Stimulated activated CD4-positive, alpha-beta T cell treated with anti-CD3 and anti-CD28 coated beads, TNF-alpha, amount 100 ng/mL, for 48 hours (primary cell): ENCODE results near the gene CSMD2.
"Not testable (repeated sequence)": the region's sequence is repeated elsewhere in the genome, so short reads cannot be mapped to it uniquely, and the experiment has no call there.

ENCODE experiments used
- DNase-seq, 3 donors: peaks; one replicate each; pipeline ENCODE4 v3.0.0-alpha.2; 2020; ENCODE audit warnings: low read depth in 3 of 3

The CSMD2 gene

DNA sequence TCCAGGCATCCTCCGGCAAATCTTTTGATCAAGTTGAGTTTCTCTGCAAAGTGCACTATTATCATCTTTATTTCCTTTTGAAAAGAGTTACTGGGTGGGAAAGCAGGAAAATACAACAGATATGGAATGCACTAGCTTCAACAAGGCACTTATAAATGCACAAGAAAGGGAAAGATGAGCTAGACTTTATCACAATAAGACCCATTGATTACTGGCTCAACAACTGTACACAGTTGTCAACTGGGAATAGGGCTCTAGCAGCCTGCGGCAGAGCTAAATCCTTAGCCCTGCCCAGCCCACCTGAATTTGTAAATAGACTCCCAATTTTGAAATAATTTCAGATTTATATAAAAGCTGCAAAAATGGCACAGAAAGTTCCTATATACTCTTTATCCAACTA, 111.4 kb downstream of the CSMD2 start:
- DNase-seq: no peak

DNA sequence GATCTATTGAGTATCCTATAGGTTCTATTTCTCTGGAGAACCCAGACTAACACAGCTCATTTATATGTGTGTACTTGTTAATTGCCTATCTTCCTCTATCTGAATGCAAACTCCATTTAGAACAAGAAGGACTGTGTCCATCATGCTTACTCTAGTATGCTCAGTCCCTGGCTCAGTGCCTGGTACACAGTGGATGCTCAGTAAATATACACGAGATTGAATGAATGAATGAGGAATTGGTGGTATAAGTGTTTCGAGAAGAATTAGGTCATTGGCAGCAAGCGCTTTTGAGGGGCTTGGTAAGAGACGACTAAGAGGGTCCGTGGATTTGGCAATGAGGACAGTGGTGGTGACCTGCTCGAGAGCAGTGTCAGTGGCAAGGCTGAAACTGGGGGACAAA, 112.5 kb downstream of the CSMD2 start:
- DNase-seq: no peak

DNA sequence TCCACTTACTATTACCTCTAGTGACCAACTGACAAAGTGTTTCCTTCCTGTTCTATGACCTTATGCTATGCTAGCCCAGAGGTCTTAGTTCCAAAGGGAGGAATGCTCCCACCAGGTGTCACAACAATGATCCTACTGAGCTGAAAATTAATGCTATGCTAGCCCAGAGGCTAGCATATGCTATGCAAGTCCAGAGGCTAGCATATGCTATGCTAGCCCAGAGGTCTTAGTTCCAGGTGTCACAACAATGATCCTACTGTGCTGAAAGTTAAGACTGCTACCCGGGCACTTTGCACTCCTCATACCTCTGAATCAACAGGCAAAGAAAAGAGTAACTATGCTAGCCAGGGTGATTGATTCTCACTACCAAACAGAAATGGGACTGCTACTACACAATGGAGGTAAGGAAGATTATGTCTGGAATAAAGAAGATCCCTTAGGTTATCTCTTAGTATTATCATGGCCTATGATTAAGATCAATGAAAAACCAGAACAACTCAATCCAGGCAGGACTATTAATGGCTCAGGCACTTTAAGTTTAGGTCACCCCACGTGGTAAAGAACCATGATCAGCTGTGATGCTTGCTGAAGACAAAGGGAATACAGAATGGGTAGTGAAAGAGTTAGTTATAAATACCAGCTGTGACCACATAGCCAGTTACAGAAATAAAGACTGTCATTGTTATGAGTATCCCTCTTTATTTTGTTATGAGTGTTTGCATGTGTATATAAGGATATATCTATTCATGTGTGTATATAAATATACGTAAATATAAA, 114.1 kb downstream of the CSMD2 start:
- no peak for DNase-seq

DNA sequence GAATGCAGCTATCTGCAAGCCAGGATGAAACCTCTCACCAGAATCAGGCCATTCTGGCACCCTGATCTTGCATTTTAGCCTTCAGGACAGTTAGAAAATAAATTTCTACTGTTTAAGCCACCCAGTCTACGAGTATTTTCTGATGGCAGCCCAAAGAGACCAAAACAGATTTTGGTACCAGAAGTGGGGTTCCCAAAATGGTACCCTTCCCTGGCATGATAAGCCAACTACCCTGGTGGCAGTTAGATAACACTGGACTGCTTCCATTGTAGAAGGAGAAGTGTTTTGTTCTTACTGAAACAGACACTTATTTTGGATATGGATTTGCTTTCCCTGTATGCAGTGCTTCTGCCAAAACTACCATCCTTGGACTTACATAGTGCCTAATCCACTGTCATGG, 115.0 kb downstream of the CSMD2 start:
- DNase-seq: no peak

DNA sequence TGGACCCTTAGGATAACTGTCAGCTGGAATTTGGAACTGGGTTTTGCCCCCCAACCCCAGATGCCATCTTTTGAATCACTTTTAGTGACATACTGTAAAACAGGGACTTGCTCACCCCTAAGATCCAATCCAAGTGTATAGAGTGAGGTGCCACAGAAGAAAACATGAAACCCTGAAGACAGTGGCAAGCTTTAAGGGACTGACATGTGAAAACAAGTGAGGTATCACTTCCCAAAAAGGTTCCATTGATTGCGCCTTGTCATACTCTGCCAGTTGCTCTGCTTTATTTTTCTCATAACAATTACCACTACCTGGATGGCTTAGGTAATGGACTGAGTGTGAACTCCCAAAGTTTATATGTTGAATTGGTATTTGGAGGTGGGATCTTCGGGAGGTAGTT, 115.6 kb downstream of the CSMD2 start:
- DNase-seq: no peak

DNA sequence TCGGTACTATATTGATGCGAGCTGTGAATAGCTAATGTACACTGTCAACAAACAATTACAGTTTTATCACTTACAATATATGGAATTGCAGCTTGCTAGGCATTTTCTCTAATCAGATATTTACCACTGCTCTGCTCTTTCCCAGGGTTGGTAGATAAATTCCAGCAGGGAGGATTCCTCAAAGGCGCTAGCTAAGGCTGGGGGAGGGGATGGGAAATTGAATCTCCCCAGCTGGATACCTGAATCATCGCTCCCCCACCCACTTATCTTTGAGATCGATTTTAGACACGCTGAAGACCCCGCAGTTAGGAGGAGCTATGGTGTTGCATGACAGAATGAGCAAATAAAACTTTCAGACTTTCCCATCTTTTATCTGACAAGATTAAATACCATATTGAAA, 127.2 kb downstream of the CSMD2 start:
- DNase-seq: no peak

DNA sequence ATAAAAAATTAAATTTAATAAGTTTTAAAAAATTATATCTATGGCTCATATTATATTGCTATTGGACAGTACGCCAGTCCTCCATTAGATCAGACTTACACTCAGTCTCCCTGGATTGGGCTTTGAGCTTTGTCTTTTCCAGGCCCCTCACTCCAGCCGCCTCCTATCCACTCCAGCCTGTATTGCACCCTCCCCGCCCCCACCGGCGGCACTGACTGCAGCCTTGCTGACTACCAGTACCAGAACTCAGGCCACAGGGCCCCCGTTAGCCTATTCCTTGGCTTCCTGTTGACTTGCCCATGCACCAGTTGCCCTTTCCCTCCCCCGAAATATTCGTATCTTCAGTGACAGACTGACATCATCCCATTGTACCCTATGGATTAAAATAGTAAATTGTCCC, 127.9 kb downstream of the CSMD2 start:
- DNase-seq: no peak

DNA sequence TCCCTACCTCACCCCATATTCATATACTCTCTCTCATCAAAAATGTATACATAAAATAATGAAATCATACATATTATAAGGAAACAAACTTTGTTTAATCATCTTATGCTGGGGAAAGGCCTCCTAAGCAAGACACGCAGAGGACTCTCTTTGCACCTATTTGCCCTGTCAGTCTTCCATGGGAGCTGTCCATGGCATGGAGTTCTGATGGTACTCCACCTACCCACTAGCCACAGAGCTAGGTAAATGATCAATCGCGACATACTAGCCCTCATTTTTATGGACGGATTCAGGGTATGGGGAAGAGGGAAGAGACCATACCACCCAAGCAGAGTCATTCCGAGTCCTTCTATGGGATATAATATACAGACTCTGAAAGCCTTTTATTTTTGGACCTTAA, 131.0 kb downstream of the CSMD2 start:
- no peak for DNase-seq

DNA sequence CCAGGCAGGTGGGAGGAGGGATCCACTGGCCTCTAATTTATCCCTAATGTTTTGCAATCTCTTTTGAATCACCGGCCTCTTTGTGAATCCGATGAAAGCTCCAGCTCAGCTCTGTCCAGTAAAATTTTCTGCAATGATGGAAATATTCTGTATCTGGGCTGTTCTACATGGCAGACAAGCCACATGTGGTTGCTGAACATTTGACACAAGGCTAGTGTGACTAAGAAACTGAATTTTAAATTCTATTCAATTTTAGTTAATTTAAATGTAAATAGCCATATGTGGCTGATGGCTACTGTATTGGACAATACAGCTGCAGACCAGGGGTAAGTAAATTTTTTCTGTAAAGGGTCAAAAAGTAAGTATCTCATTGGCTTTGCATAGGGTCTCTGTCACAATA, 135.1 kb downstream of the CSMD2 start:
- no peak for DNase-seq

DNA sequence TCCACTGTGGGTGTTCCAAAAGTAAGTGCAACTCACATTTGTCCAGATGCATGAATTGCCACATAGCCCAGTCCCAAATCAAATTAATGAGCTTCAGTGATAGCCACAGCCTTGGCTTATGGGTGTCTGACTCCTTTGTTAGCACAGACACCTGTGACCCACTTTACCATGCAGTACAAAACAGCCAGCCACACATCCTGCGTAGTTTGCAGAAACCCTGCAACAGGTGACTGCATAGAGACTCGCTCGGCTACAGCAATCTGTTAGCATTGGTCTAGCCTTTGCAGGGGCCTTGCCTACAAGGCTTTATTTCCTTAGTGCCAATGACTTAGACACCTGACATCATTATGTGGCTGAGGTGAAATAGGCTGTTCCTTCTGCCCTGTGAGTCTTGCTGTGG, 135.5 kb downstream of the CSMD2 start:
- DNase-seq: no peak

DNA sequence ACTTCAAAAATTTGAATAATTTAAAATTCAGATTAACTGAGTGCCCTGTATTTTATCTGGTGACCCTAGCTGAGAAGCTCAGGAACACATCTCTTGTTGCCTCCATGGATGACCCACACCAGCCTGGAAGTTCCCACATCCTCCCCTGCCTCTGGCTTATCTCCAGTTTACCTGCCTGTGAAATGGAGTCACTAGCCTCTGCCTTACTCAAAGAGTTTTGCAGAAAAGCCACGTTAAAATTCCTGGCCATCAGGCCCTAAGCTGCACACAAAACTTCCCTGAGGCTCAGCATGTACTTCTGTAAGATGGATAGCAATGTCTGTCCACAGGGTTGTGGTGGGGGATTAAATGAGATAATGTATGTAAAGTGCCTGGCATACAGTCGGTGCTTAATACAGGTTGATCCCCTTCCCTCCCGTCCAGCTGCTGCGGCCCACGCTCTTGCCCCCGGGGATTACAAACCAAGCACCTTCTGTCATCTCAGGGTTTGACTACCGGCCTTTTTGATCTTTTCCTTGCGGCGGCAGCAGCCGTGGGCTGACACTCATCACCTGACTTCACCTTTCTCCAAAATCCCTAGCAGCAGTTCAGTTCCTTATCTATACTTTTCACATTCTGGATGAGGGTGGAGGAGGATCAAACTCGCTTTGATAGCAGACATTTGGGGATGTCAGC, 136.5 kb downstream of the CSMD2 start:
- DNase-seq: no peak

DNA sequence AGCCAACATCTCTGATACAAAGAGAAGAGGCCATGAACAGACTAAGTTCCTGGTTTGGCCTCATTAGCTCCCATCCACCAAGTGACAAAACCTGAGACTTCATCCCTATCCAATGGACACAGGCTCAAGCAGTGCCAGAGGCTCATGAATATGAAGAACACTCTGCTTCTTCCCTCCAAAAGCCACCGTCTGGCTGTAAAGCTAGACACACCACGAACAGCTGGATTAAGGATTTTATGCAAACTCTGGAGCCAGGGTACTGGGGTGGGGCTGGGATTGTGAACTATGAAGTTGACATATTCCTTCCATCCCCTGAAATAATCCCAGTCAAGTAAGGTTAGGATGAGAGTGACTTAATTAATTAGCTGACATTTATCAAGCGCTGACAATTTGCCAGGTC, 139.4 kb downstream of the CSMD2 start:
- DNase-seq: no peak

DNA sequence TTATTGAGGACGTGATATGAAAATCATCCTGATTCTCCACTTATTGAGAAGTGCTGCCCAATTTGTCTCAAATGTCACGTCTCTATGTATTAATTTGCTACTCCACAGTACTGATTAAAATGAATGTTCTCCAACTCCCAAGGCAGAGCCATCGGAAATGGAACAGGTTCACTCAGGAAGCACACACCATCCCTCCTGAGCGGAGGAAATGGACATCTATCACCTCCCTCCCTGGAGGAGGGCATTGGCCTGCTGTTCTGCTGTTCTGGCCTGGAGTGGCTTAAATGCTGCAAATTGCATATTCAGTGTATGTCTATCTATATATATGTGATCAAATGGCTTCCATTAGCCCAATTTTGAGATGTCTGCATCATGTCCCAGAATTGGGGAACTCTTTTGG, 140.5 kb downstream of the CSMD2 start:
- DNase-seq: no peak

DNA sequence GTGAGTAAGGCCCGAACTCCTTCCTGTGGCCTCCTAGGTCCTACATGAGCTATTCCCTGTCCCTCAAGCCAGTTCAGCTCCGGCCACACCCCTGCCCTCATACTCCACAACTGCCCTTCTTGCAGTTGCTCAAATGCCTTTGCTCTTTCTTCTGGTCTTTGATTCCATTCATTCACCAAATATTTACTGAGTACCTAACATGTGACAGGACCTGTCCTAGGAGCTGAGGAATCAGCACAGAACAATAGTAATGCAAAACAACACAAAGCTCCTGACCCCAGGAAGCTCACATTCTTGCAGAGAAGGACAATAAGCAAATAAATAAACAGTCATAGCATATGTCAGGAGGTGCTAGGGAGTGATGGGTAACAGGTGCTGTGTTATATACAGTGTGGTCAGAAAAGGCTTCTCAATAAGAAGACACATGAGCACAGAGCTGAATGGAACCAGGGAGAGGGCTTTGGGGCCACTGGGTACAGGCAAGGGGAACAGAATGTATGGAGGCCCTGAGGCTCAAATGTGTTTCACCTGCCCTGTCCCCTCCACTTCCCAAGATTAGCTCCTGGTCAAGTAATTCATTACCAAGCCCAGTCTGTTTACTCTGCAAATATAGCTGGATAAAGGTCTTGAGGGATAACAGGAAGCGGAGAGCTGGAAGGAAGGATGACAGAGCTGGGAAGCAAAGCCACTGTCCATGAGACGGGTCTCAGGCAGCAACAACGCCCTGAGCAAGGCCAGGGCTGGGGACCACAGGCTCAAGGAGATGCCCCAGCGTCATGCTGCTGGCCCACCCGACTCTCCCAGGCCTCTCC, 145.1 kb downstream of the CSMD2 start:
- DNase-seq: no peak

DNA sequence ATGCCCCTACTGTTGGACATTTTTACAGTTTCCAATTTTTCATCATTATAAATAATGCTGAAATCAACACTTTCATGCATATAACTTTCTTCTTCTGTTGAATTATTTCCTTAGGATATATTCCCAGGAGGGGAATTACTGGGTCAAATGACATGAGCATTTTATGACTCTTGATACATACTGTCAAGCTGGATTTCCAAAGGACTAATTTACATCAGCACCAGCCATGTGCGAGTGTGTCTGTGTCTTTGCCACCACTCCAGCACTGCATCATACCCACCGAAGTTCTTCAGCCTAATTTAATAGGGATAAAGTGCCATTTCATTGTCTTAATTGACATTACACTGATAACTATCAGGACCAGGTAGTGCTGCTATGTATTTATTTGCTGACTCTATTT, 146.7 kb downstream of the CSMD2 start:
- DNase-seq: no peak

DNA sequence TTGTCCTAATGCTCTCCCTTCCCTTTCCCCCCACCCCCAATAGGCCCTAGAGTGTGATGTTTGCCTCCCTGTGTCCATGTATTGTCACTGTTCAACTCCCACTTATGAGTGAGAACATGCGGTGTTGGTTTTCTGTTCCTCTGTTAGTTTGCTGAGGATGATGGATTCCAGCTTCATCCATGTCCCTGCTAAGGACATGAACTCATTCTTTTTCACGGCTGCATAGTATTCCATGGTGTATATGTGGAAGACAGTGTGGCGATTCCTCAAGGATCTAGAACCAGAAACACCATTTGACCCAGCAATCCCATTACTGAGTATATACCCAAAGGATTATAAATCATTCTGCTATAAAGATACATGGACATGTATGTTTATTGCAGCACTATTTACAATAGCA, 148.7 kb downstream of the CSMD2 start:
- not testable (repeated sequence) for DNase-seq

DNA sequence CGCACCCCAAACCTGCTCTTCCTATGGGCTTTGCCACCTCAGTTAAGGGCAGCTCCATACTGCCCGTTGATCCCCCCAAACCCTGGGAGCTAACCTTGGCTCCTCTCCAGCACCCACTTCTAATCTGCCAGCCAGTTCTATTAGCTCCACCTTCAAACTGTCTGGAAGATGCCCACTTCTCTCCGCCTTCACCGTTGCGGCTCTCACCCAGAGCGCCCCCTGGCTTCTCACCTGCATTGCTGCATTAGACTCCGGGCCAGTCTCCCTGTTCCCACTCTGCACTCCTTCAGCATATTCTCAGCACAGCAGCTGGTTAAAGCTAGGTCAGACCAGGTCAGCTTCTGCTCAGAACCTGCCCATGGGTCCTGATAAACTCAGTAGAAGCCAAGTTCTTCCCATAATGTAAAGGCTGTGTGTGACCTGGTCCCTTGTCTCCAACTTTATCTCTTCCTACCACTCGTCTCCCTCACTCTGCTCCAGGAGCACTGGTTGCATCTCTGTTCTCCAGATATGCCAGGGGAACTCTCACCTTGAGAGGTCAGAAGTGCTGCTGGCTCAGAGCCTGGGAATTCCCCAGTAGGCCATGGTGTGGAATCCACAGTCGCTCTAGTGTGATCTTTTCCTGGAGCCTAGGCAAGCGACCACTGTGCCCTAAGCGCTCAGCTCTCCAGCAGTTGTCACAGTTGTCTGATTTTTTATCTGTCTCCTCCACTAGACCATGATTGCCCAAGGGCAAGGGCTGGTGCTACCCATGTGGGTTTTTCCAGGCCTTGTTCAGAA, 150.9 kb downstream of the CSMD2 start:
- DNase-seq: peak in 1 of 3 donors; percentile 6

DNA sequence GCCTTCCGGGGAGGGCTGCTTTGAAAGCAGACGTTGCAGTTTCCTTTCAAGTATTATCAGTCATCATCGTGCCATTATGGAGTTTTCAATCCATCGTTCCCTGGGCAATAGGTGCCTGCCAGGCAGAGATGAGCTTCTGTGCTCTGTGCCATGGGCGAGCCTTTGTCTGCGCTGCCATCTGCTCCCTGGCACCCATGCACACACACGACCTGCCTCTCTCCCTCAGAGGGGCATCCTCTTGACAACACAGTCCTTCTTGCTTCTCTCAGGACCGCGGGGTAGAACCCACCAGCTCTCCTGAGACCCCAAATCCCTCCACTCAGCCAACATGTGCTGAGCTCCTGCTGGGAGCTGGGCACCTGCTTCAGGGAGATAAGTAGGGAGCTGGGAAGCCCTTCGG, 151.9 kb downstream of the CSMD2 start:
- DNase-seq: no peak

DNA sequence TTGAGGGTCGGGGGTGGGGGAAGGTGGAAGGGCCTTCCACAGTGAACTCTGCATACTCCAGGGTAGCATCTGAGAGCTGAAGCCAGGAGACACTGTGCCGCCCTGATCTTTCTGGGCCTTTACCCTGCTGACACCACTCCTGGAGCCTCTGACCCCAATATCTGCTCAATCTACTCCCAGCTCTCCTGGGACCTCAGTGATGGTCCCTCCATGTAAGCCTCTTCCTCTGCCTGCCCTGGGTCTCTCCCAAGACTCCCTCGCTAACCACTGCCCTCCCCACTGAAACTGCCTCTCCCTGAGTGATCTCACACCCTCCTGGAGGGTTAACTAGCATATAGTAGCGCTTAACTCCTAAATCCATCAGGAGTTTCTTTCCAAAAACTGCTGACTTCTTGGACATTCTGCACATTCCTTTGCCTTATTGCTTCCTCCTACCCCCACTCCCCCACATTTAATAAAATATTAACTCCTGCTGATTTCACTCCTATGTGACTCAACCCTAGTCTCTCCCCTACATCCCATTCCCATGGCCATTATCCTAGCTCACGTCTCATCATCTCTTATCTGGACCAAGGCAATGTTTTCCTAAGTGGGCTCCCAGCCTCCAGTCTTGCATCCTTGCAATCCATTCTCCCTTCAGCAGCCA, 155.6 kb downstream of the CSMD2 start:
- no peak for DNase-seq

DNA sequence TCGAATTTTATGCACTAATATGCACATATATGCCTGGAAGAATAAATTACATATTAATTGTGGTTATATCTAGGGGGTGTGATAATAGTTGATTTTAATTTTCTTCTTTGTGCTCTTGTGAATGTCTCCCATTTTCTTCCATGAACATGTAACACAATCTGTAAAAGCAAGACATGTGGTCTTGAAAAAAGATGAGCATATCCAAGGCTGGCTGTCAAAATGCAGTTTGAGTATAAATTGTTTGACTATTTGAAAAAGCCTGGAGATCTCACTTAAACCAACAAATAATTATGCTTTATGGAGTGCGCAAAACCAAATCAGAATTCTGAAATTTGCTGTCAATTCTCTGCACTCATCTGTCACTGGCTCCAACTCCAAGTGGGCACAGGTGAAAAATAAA, 157.3 kb downstream of the CSMD2 start:
- no peak for DNase-seq

DNA sequence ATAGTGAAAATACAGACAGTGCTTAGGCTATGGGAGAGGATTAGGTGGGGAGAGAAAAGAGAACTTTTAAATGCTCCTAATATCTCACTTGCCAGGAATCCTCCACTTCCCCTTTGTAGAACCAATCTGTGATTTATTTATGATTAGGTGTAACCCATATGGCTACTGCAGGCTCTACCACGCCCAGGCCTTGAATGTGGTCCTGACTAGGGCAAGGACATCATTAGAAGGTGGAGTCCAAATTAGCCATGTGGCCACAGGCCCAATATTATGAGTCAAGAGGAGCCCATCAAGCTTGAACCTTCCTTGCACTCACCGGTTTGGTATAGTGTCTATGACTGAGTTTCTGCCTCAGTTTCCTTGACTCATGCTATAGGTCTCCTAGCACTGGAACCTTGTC, 159.7 kb downstream of the CSMD2 start:
- no peak for DNase-seq

DNA sequence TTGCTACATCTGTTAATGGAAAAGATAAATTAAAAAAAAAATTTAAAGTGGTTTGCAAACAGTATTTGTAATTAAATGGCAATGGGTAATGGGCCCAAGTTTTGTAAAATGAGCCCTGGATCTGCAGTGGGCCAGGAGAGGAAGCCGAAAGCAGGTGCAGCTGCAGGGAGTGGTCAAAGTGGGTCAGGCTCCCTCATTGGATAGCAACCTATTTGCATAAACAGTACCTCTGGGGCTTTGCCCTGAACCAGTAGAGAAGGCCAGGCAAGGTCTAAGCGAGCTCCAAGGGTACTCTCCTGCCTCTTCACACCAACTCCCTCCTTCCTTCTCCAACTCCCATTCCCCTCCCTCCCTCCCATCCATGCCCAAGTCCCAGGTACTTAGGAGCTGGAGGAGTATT, 162.2 kb downstream of the CSMD2 start:
- DNase-seq: no peak
